GM11168 (cell line): ENCODE data around the gene ADGRF4.

Experiments
- in situ Hi-C: fragments of 300-500 bp; cut with MboI; formaldehyde crosslinking; loops from one replicate; pipeline ENCODE4 v1.12.0; 2022; ENCODE audit warnings: low sequenced_read_pairs; ENCODE audit not compliant: unreplicated experiment

ADGRF4 gene

DNA sequence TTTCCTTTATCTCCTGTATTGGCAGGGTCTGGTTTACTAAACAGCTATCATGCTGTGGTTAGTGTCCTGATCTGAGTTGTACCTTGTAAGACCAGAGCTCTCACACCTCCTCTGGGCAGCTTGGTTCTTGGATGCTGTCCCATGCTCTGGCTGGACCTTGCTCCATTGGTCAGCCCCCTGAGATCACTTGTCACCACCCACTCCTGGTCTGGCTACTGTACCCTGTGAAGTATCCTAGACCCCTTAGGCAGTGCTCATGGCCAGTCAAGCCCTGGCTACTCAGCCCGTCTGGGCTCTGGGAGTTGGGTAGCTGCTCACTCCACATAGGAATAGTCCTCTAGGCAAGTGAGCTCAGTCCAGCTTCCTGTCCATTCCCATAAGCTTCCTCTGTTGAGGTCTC lies 31.1 kb downstream of the ADGRF4 start:
- in situ Hi-C loops = loop anchor here (25.0 kb wide), 1 partner anchor 317 kb away; no protein-coding TSS in a partner anchor

DNA sequence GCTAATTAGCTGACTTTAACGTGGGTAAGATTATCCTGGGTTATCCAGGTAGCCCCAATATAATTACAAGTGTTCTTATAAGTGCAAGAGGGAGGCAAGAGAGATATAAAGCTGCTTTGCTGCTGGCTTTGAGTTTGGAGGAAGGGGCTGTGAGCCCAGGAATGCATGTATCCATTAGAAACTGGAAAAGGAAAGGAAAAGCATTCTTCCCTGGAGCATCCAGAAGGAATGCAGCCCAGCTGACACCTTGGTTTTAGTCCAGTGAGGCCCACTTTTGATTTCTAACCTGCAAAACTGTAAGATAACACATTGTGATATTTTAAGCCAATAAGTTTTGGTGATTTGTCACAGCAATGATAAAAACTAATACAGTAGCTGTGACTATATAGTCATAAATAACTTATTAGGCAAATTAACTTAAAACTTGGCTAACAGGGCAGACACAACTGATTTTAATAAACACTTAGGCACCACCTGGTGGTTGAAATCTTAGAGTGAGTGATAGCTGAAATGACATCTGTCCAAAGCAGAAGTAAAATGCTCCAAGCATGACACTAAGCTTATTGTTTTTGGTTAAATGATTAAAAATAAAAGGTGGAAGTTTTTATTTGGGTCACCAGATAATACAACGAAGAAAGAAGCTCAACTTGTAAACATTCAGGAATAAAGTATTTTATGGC lies 35.6 kb downstream of the ADGRF4 start:
- in situ Hi-C loops = loop anchor here (25.0 kb wide), 1 partner anchor 322 kb away; no protein-coding TSS in a partner anchor

DNA sequence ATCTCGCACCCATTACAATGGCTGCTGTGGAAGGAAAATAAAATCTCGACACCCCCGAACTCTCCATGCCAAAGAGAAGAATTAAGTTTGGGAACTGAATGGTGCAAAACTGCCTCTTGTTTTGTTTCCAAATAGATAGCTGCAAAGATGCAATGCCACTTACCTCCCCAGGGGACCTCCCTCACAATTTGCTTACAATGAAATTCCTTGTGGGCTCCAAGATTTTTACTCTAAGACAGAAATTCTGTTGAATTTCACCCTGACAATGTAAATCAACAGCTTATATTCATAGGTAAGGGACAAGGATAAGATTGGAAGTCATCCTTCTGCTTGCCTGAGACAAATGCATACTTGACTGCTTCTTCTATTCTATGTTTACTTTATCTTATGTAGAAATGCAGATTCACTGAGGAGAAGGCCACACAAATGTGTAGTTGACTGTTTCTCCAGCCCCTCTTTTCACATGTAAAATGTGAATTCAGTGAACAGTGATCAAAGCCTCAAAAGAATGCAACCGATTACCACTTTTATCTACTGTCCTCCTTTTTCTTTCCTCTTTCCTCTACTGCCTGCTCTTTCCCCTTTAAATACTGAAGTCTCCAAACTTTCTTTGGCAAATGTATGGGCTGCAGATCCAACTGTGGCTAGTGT lies 36.6 kb downstream of the ADGRF4 start:
- in situ Hi-C loops = loop anchor here (25.0 kb wide), 1 partner anchor 323 kb away; no protein-coding TSS in a partner anchor

DNA sequence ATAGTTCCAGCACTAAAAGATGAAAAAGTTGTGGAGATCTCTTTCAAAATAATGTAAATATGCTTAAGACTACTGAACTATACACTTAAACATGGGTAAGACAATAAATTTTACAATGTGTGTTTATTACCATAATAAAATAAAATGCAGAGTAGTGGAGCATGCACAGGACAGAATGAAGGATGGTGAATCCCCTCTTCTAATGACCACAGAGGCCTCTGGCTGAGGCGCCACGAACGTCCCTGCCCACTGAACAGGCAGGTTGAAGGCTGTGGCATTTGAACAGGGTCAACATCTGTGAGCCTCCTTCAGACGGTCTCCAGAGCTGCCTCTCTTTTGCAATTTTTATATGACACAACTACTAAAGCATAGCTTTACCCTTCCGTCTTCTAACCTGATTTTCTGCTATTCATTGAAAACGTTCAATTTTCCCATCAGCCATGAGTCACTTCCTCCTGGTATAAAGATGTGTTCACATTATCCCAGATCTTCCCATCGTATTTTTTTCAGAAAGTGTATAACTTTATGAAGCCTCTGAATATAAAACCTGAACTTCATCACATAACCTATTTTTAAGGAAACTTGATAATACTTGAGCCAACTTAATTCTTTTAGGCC lies 37.8 kb downstream of the ADGRF4 start:
- in situ Hi-C loops = loop anchor here (25.0 kb wide), 1 partner anchor 324 kb away; no protein-coding TSS in a partner anchor

DNA sequence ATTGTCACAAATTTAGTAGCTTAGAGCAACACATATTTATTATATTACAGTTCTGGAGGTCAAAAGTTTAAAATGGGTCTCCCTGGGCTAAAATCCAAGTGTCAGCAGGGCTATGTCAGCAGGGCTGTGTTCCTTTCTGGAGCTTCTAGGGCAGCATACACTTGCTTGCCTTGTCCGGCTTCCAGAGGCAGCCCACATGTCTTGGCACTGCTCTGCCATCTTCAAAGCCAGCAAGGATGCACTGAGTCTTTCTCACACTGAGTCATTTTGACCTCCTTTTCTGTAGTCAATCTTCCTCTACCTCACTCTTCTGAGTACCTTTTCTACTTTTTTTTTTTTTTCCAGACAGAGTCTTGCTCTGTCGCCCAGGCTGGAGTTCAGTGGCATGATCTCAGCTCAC lies 39.0 kb downstream of the ADGRF4 start:
- in situ Hi-C loops = loop anchor here (25.0 kb wide), 1 partner anchor 325 kb away; no protein-coding TSS in a partner anchor

DNA sequence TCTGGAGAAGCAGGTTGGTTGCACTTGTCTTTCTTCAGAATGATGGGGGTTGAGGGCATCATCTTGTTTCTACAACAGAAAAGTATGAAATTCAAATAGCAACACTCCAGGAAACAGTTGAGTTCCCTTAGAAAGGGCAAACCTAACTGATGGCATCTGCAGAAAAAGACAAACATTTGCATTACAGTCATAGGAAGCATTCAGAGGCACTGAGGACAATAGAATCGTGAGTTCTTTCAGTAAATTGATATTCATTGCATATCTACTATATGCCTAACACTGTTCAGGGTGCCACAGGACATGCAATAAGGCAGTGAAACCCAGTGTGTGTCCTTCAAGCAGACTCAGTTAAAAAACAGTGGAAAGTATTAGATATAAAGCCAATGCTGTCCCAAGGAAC lies 42.3 kb downstream of the ADGRF4 start:
- in situ Hi-C loops = loop anchor here (25.0 kb wide), 1 partner anchor 328 kb away; no protein-coding TSS in a partner anchor

DNA sequence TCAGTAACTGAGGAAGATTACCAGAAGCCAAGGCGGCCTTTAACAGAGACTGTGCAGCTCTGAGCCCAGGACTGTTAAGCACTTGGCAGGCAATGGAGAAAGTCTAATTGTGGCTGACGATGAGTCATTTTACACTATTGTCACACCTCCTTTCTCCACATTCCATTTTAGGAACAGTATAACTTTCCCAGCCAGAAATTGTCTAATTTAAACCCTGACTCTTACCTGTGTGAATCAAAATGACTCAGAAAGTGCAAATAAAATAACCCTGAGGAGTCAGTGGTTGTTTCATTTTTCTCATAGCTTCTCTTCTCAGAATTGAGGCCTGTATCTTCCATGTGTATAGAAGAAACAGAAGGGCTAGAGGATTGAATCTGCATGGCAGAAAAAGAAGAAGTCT lies 43.4 kb downstream of the ADGRF4 start:
- in situ Hi-C loops = loop anchor here (25.0 kb wide), 1 partner anchor 330 kb away; no protein-coding TSS in a partner anchor

DNA sequence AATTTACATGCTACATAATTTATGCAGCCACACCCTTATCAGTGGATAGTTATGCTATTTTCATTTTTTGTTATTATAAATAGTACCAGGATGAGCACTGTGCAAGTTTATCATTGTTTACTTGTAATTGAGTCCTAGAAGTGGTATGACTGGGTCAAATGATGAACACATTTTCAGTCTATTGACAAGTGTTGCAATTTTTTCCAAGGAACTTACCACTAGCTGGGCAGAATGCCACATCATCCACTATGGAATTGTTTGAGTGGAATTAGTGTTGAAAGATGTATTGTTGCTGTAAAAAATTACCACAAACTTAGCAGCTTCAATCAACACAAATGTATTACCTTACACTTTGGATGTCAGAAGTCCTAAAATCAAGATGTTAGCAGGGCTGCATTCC lies 45.4 kb downstream of the ADGRF4 start:
- in situ Hi-C loops = loop anchor here (25.0 kb wide), 1 partner anchor 331 kb away; no protein-coding TSS in a partner anchor

DNA sequence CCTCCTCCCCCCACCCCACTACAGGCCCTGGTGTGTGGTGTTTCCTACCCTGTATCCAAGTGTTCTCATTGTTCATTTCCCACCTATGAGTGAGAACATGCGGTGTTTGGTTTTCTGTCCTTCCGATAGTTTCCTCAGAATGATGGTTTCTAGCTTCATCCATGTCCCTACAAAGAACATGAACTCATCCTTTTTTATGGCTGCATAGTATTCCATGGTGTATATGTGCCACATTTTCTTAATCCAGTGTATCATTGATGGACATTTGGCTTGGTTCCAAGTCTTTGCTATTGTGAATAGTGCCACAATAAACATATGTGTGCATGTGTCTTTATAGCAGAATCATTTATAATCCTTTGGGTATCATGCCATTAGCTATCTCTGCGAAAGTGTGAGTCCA lies 46.9 kb downstream of the ADGRF4 start:
- in situ Hi-C loops = loop anchor here (25.0 kb wide), 1 partner anchor 333 kb away; no protein-coding TSS in a partner anchor

DNA sequence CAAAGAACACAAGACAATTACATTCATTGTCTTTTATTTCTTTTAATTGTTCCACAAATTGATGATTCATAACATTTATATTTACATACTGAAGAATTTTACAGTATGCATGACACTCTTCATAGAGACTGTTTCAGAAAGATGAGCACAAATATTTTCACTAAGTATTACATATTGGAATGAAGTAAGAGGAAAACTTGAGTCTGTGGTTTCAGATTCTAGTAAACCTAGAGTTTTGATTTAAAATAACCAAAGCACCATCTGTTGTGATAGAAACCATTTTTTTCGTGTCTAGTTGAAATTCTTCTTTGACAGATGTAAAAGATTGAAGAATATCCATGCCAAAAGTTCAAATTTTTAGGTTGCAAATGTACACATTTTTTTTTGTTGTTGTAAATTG lies 51.4 kb downstream of the ADGRF4 start:
- in situ Hi-C loops = loop anchor here (25.0 kb wide), 1 partner anchor 337 kb away; no protein-coding TSS in a partner anchor

DNA sequence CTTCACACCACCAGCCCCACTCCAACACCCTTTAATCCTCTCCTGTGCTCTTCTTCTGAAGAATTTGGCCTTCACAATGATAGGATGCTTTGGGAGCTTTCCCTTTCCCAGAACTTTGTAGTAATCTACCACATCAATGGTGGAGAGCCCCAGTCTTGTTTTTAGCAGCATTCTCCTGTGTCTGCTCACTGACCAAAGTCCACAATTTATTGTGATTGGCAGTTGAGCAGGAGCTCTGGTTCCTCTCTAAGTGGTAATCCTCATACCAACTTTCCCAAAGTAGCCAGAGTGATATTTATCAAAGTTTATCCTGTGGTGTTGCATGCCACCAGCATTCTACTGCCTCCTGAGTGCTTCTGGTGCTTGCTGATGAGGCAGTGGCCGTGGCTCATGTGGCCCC lies 54.4 kb downstream of the ADGRF4 start:
- in situ Hi-C loops = no loop called here

DNA sequence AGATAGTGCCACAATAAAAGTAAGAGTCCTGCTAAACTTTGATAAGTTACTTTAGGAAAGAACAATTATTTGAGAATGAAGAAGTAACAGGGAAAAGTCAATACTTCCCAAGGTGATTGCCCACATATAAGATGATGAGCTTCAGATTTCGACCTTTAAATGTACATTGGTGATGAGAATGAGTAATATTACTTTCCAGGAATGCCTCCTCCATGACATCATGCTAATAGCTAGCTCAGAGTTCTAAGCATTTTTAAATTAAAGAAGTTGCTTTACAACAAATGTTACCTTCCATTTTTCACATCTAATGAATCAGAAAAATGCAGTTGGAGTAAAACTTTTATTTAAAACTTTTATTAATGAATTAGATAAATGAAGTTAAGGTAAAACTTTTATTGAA lies 61.0 kb downstream of the ADGRF4 start:
- in situ Hi-C loops = no loop called here

DNA sequence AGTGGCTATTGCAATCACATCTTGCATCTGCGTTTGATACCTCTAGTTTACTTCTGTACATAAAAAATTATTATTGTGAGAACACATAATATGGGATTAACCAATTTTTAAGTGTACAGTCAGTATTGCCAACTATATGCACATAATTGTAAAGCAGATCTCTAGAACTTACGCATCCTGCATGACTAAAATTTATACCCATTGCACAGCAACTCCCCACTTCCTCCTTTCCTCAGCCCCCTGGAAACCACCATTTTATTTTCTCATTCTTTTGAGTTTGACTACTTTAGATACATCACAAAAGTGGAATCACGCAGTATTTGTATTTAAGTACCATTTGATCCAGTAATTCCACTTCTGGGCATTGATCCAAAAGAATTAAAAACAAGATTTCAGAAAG lies 64.1 kb downstream of the ADGRF4 start:
- in situ Hi-C loops = no loop called here

DNA sequence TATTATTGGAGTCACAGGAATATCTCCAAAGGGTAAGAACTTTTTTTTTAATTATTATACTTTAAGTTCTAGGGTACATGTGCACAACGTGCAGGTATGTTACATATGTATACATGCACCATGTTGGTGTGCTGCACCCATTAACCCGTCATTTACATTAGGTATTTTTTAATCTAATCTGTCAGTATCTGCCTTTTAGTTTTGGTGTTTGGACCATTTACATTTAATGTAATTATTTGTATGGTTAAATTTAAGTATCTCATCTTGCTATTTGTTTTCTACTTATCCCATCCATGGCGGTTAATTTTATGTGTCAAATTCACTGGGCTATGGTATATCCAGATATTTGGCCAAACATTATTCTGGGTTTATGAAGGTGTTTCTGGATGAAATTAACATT lies 68.1 kb downstream of the ADGRF4 start:
- in situ Hi-C loops = no loop called here

DNA sequence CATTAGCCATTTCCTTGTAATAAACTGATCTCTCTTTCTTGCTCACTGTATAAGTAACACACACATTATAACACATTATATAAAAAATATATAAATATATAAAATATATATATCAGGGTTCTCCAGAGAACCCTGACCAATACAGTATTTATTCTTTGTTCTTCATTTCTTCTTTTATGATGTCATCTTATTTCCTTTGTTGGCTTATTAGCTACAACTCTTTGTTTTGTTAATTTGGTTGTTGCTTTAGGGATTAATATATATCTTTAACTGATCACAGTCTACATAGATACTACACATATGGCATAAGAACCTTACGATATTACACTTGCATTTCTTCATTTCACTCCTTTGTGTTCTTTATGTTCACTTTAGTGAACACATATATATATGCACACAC lies 68.7 kb downstream of the ADGRF4 start:
- in situ Hi-C loops = no loop called here

DNA sequence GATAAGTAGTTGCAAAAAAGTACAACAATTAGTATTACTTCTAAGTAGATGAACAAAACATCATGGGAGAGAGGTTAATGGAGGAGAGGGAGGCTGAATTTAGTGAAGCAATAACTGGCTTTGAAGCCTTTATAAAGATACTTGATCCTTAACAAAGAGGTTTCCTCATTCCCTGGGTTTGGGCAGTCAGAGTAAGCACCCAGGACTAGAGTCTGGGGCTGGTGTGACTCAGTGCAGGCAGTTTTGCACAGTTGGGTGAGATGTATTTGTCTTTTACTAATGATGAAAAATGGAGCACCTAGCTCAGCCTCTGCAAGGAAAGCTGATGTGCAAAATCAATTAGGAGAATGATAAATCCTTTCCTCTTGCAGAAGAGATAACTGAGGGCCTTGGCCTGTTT lies 71.6 kb downstream of the ADGRF4 start:
- in situ Hi-C loops = loop anchor here (10.0 kb wide), 1 partner anchor 135 kb away; no protein-coding TSS in a partner anchor
